Muscle of leg (tissue), 11 donors: ENCODE measurements around the gene WNT2B. TPM values are rescaled to one million over a fixed set of nuclear protein-coding genes. Genes with fewer than 3 reads are reported as not detected.

ENCODE experiments used
- DNase-seq: peaks from one replicate; pipeline ENCODE4 v3.0.0; 2013
- H3K27ac ChIP-seq: one replicate; pipeline ENCODE4 v1.5.1; 2013; ENCODE audit warnings: mild to moderate bottlenecking, low read length, control low read depth
- H3K27me3 ChIP-seq: one replicate; pipeline ENCODE4 v1.6.1; 2013; ENCODE audit warnings: low read length; ENCODE audit not compliant: control insufficient read depth, insufficient read depth
- H3K36me3 ChIP-seq: one replicate; pipeline ENCODE4 v1.6.1; 2013; ENCODE audit warnings: low read length; ENCODE audit not compliant: control insufficient read depth, insufficient read depth
- H3K4me1 ChIP-seq: one replicate; pipeline ENCODE4 v1.6.1; 2013; ENCODE audit warnings: low read length; ENCODE audit not compliant: control insufficient read depth, insufficient read depth
- H3K4me3 ChIP-seq: one replicate; pipeline ENCODE4 v1.5.1; 2013; ENCODE audit warnings: low read length, control low read depth
- H3K9me3 ChIP-seq: replicated peaks from 2 replicates; pipeline ENCODE4 v1.6.1; 2013; ENCODE audit warnings: low read depth, low read length; ENCODE audit not compliant: control insufficient read depth
- WGBS: methylation state at CpG from one replicate; pipeline ENCODE4 v1.1.5; 2013; ENCODE audit warnings: missing lambda C conversion rate; ENCODE audit not compliant: insufficient coverage; 5-methylcytosine and 5-hydroxymethylcytosine counted together
- polyA plus RNA-seq, 8 donors: library from polyadenylated mRNA; unstranded; fragments of 120-200 nt; gene quantifications; one replicate each; pipeline versions ENCODE4 v1.2.1 to v1.2.3, GENCODE V29; 2013; ENCODE audit warnings: inconsistent platforms in 1 of 8, low replicate concordance in 1 of 8; ENCODE audit not compliant: insufficient read length in 8 of 8, insufficient read depth in 1 of 8
- total RNA-seq: library from RNA; stranded (reverse); fragments of 120-200 nt; gene quantifications from one replicate; pipeline ENCODE4 v1.2.4, GENCODE V29; 2013

WNT2B gene
- total and polyA plus RNA-seq, 9 donors = 2.6 to 7.8 (median 4.1) TPM

DNA sequence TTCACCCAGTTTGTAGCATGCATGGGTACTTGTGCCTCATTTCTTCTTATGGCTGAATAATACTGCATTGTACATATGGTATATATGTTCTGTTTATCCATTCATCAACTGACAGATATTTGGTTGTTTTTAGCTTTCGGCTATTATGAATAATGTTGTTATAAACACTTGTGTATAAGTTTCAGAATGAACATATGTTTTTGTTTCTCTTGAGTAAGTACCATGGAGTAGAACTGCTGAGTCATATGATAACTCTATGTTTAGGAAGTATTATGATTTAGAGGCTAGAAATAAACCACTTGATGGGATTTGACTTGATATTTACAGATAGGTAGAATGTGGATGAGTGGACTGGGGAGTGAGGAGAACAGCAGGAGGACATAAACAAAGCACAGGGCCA lies 48.6 kb downstream of the WNT2B start:
- no CpG with 5 or more reads among the region's 1 CpG for WGBS
- Histone ChIP-seq H3K4me3 (no peak overlapping the region), H3K36me3 (peaks cover 4% of the 10 kb centered on the region), H3K27me3 (no peaks in the 10 kb centered on the region), H3K9me3 (no peaks in the 10 kb centered on the region), H3K4me1 (no peaks in the 10 kb centered on the region), H3K27ac (no peak overlapping the region)
- DNase-seq = no peak

DNA sequence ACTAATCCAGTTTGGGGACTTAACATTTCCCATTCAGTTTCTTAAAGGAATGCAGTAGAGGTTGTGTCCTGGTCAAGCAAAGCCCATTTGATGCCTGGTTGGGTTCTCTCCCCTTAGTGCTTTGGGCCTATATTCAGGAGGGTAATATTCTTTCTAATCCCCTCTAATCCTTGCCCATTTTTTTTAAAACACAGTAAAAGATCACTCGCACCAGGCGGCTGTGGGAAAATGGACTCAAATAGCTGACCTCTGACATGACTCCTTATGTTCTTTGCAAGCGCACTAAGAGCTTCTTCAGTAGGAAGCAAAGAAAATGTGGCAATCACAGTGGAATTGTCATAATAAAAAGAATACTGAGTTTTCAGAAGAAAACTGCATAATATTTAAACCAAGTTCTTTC lies 49.9 kb downstream of the WNT2B start:
- Histone ChIP-seq H3K9me3 (no peaks in the 10 kb centered on the region), H3K4me3 (no peak overlapping the region), H3K27ac (no peak overlapping the region), H3K4me1 (no peaks in the 10 kb centered on the region), H3K27me3 (no peaks in the 10 kb centered on the region), H3K36me3 (peaks cover 8% of the 10 kb centered on the region)
- no CpG with 5 or more reads among the region's 3 CpGs for WGBS
- no peak for DNase-seq

DNA sequence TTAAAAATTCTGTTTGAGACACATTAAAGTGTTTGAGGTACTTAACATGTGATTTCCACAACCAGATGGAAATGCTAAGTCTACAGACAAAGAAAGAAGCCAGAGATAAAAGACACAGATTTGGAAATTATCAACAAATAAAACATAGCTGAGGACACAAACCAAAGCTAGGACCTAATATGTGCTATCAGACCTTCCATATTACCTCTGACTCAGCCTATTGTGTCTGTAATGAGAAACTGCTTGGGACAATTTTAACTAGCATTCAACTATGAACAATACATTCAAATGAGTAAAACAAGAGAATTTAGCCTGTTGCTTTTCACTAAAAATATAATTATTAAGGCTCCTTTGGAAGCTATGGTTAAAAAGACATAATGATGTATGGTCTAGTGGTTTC lies 54.6 kb downstream of the WNT2B start:
- Histone ChIP-seq H3K9me3 (no peaks in the 10 kb centered on the region), H3K4me3 (no peak overlapping the region), H3K36me3 (peaks cover 7% of the 10 kb centered on the region), H3K27ac (no peak overlapping the region), H3K4me1 (no peaks in the 10 kb centered on the region), H3K27me3 (no peaks in the 10 kb centered on the region)
- no peak for DNase-seq

DNA sequence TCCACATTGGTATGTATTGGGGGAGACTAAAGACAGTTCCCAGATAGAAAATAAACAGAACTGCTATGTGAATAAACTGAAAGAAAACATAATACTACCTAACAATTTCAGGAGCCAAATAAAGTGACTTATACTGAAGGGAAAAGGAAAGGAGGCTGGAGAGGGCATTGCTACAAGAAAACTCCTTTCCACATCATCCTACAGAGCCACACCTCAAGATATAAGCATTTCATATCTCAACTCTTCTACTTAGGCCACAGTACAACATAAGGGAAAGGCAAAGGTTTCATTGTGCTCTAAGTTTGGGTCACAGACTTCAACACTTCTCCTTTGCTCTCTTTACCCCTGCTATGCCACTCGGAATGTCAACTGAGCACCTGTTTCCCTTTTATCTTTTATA lies 55.3 kb downstream of the WNT2B start:
- no peaks in the 10 kb centered on the region for H3K27me3 ChIP-seq
- H3K4me3 ChIP-seq = no peak overlapping the region
- DNase-seq = no peak
- WGBS = no CpG with 5 or more reads among the region's 1 CpG
- H3K9me3 ChIP-seq = no peaks in the 10 kb centered on the region
- peaks cover 9% of the 10 kb centered on the region for H3K36me3 ChIP-seq
- H3K4me1 ChIP-seq = no peaks in the 10 kb centered on the region
- no peak overlapping the region for H3K27ac ChIP-seq

DNA sequence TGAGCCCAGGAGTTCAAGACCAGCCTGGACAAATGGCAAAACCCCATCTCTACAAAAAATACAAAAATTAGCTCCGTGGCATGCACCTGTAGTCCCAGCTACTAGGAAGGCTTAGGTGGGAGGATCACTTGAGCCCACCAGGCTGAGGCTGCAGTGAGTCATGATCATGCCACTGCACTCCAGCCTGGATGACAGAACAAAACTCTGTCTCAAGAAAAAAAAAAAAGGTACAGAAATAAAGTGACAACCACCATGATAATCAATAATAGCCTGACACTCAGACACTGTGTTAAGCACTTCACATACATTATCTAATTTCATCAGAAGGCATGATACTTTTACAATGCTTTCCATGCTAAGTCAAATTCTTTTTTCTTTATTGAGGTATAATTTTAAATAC lies 57.0 kb downstream of the WNT2B start:
- Histone ChIP-seq H3K4me1 (no peaks in the 10 kb centered on the region), H3K36me3 (peaks cover 9% of the 10 kb centered on the region), H3K9me3 (no peaks in the 10 kb centered on the region), H3K27ac (no peak overlapping the region), H3K27me3 (no peaks in the 10 kb centered on the region), H3K4me3 (no peak overlapping the region)
- no peak for DNase-seq
- no CpG with 5 or more reads among the region's 1 CpG for WGBS

DNA sequence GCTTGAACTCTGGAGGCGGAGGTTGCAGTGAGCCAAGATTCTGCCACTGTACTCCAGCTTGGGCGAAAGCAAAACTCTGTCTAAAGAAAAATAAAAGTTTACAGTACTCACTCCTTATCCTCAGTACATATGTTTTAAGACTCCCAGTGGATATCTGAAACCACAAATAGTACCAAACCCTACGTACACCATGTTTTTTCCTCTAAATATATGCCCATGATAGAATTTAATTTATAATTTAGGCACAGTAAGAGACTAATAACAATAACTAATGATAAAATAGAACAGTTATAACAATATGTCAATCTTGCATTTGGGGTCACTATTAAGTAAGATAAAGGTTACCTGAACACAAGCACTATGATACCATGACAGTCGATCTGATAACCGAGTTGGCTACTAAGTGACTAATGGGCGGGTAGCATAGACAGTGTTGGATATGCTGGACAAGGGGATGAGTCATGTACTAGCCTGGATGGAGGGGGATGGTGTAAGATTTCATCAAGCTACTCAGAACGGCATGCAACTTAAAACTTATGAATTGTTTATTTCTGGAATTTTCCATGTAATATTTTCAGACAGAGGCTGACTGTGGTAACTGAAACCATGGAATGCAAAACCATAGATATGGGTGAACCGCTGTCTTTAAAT lies 66.5 kb downstream of the WNT2B start:
- no peak overlapping the region for H3K27ac ChIP-seq
- 100% methylated on average over 1 of the region's 8 CpGs for WGBS
- no peak for DNase-seq
- H3K27me3 ChIP-seq = no peaks in the 10 kb centered on the region
- no peak overlapping the region for H3K4me3 ChIP-seq
- H3K9me3 ChIP-seq = no peaks in the 10 kb centered on the region
- peaks cover 24% of the 10 kb centered on the region for H3K36me3 ChIP-seq
- H3K4me1 ChIP-seq = no peaks in the 10 kb centered on the region

DNA sequence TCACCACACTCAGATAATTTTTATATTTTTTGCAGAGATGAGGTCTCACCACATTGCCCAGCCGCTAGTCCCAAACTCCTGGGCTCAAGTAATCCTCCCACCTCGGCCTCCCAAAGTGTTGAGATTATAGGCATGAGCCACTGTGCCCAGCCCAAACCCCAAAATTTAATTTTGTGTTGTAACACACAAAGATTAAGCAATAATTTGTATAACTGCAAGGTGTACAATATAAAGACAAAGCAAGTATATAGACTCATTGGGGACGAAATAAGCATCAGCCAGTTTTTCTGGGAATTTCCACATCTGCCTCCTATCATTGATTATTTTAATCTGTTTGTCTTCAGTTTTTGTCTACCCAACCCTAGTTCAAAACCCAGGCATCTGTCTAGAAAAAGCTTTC lies 67.5 kb downstream of the WNT2B start:
- no peak overlapping the region for H3K27ac ChIP-seq
- H3K9me3 ChIP-seq = no peaks in the 10 kb centered on the region
- H3K4me3 ChIP-seq = no peak overlapping the region
- no peaks in the 10 kb centered on the region for H3K27me3 ChIP-seq
- H3K36me3 ChIP-seq = peaks cover 27% of the 10 kb centered on the region
- WGBS = no CpG with 5 or more reads among the region's 3 CpGs
- no peaks in the 10 kb centered on the region for H3K4me1 ChIP-seq
- no peak for DNase-seq

Other genes with a start within 250 kb of the WNT2B start
- 8.3 TPM for gene CTTNBP2NL, start 112.8 kb upstream of the WNT2B start, total RNA-seq
- 10 to 100 TPM; 11.0 to 19.4 (median 15.4) TPM for gene CTTNBP2NL, start 112.8 kb upstream of the WNT2B start, polyA plus RNA-seq
- gene ST7L, start 110.2 kb downstream of the WNT2B start, total RNA-seq = 18.5 TPM
- gene ST7L, start 110.2 kb downstream of the WNT2B start, polyA plus RNA-seq = 10 to 100 TPM; 14.6 to 20.8 (median 16.5) TPM
- 86.2 TPM for gene CAPZA1, start 110.9 kb downstream of the WNT2B start, total RNA-seq
- gene CAPZA1, start 110.9 kb downstream of the WNT2B start, polyA plus RNA-seq = 100 to 1,000 TPM in 1 of 8 donors, 10 to 100 TPM in 7; 66.6 to 101 (median 81.7) TPM
- gene MOV10, start 165.7 kb downstream of the WNT2B start, total RNA-seq = 35.6 TPM
- 10 to 100 TPM; 41.8 to 70.1 (median 53.5) TPM for gene MOV10, start 165.7 kb downstream of the WNT2B start, polyA plus RNA-seq
- 252 TPM for gene RHOC, start 198.2 kb downstream of the WNT2B start, total RNA-seq
- 100 to 1,000 TPM; 275 to 338 (median 300) TPM for gene RHOC, start 198.2 kb downstream of the WNT2B start, polyA plus RNA-seq
- 2.1 TPM for gene PPM1J, start 206.4 kb downstream of the WNT2B start, total RNA-seq
- gene PPM1J, start 206.4 kb downstream of the WNT2B start, polyA plus RNA-seq = 1 to 10 TPM; 1.0 to 3.9 (median 3.1) TPM